ENCODE results near the gene NUP98.

Gene NUP98

GRCh38 chr11:3797329-3798090 lies at the start of gene NUP98:
TSS of gene NUP98 (minus strand) at chr11:3797554. CDS start at chr11:3782117, 15,437 bp downstream.
- Mint-ChIP-seq H3K4me1 (peaks cover 32% of the 10 kb centered on the region), H3K27ac (peak within 1 kb of the TSS; percentile 89), H3K9me3 (no peaks in the 10 kb centered on the region), H3K27me3 (no peaks in the 10 kb centered on the region), H3K4me3 (peak within 1 kb of the TSS; percentile 88), H3K36me3 (peaks cover 12% of the 10 kb centered on the region)
- ATAC-seq, result peak; percentile 98

- no peak for ATAC-seq
- Mint-ChIP-seq H3K9me3 (no peaks in the 10 kb centered on the region), H3K4me3 (no peak overlapping the region), H3K4me1 (peaks cover 8% of the 10 kb centered on the region), H3K36me3 (no peaks in the 10 kb centered on the region), H3K27me3 (no peaks in the 10 kb centered on the region), H3K27ac (peak overlapping the region; percentile 31)
These were observed 48.3 kb upstream of the NUP98 start for GRCh38 chr11:3845670-3846069.

GRCh38 chr11:3845246-3845645 lies 47.9 kb upstream of the NUP98 start:
- H3K4me3 Mint-ChIP-seq, result no peak overlapping the region
- no peaks in the 10 kb centered on the region for H3K9me3 Mint-ChIP-seq
- H3K27me3 Mint-ChIP-seq, result no peaks in the 10 kb centered on the region
- peaks cover 8% of the 10 kb centered on the region for H3K4me1 Mint-ChIP-seq
- H3K27ac Mint-ChIP-seq, result no peak overlapping the region
- no peaks in the 10 kb centered on the region for H3K36me3 Mint-ChIP-seq
- no peak for ATAC-seq

- no peak overlapping the region for H3K4me3 Mint-ChIP-seq
- H3K36me3 Mint-ChIP-seq, result peaks cover 16% of the 10 kb centered on the region
- no peak for ATAC-seq
- no peaks in the 10 kb centered on the region for H3K27me3 Mint-ChIP-seq
- H3K27ac Mint-ChIP-seq, result no peak overlapping the region
- peaks cover 18% of the 10 kb centered on the region for H3K4me1 Mint-ChIP-seq
- H3K9me3 Mint-ChIP-seq, result no peaks in the 10 kb centered on the region
These were observed 46.0 kb upstream of the NUP98 start for GRCh38 chr11:3843326-3843725.

- ATAC-seq, result no peak
- H3K4me1 Mint-ChIP-seq, result peaks cover 33% of the 10 kb centered on the region
- peak overlapping the region; percentile 87 for H3K27ac Mint-ChIP-seq
- peaks cover 21% of the 10 kb centered on the region for H3K36me3 Mint-ChIP-seq
- peak overlapping the region; percentile 75 for H3K4me3 Mint-ChIP-seq
- no peaks in the 10 kb centered on the region for H3K27me3 Mint-ChIP-seq
- H3K9me3 Mint-ChIP-seq, result no peaks in the 10 kb centered on the region
These were observed 44.3 kb upstream of the NUP98 start for GRCh38 chr11:3841426-3842350.

GRCh38 chr11:3840870-3841425 lies 43.6 kb upstream of the NUP98 start, which contains the start of gene RHOG:
TSS of gene RHOG (minus strand) at chr11:3840959. CDS start at chr11:3828138, 12,821 bp downstream.
- no peaks in the 10 kb centered on the region for H3K9me3 Mint-ChIP-seq
- H3K36me3 Mint-ChIP-seq, result peaks cover 21% of the 10 kb centered on the region
- peak within 1 kb of the TSS; percentile 87 for H3K27ac Mint-ChIP-seq
- no peaks in the 10 kb centered on the region for H3K27me3 Mint-ChIP-seq
- H3K4me3 Mint-ChIP-seq, result peak within 1 kb of the TSS; percentile 84
- ATAC-seq, result peak; percentile 93
- H3K4me1 Mint-ChIP-seq, result peaks cover 34% of the 10 kb centered on the region

GRCh38 chr11:3840004-3840869 lies 42.9 kb upstream of the NUP98 start:
- ATAC-seq, result peak; percentile 0
- H3K9me3 Mint-ChIP-seq, result no peaks in the 10 kb centered on the region
- H3K4me1 Mint-ChIP-seq, result peaks cover 41% of the 10 kb centered on the region
- peak overlapping the region; percentile 87 for H3K27ac Mint-ChIP-seq
- no peaks in the 10 kb centered on the region for H3K27me3 Mint-ChIP-seq
- peak overlapping the region; percentile 84 for H3K4me3 Mint-ChIP-seq
- H3K36me3 Mint-ChIP-seq, result peaks cover 28% of the 10 kb centered on the region

GRCh38 chr11:3838504-3838903 lies 41.1 kb upstream of the NUP98 start:
- H3K36me3 Mint-ChIP-seq, result peaks cover 45% of the 10 kb centered on the region
- H3K4me1 Mint-ChIP-seq, result peaks cover 58% of the 10 kb centered on the region

GRCh38 chr11:3837793-3838192 lies 40.4 kb upstream of the NUP98 start:
- no peak for ATAC-seq
- H3K4me3 Mint-ChIP-seq, result peak overlapping the region; percentile 84
- H3K9me3 Mint-ChIP-seq, result no peaks in the 10 kb centered on the region
- H3K36me3 Mint-ChIP-seq, result peaks cover 50% of the 10 kb centered on the region
- H3K4me1 Mint-ChIP-seq, result peaks cover 65% of the 10 kb centered on the region
- H3K27me3 Mint-ChIP-seq, result no peaks in the 10 kb centered on the region
- peak overlapping the region; percentile 87 for H3K27ac Mint-ChIP-seq

More at GRCh38 chr11:3838504-3838903, 41.1 kb upstream of the NUP98 start:
- H3K9me3 Mint-ChIP-seq, result no peaks in the 10 kb centered on the region
- H3K4me3 Mint-ChIP-seq, result peak overlapping the region; percentile 84
- H3K27ac Mint-ChIP-seq, result peak overlapping the region; percentile 87
- H3K27me3 Mint-ChIP-seq, result no peaks in the 10 kb centered on the region
- ATAC-seq, result no peak

GRCh38 chr11:3836903-3837302 lies 39.5 kb upstream of the NUP98 start:
- peaks cover 51% of the 10 kb centered on the region for H3K36me3 Mint-ChIP-seq
- H3K4me1 Mint-ChIP-seq, result peaks cover 74% of the 10 kb centered on the region
- H3K27ac Mint-ChIP-seq, result peak overlapping the region; percentile 87
- no peaks in the 10 kb centered on the region for H3K9me3 Mint-ChIP-seq
- no peak for ATAC-seq
- peak overlapping the region; percentile 84 for H3K4me3 Mint-ChIP-seq
- H3K27me3 Mint-ChIP-seq, result no peaks in the 10 kb centered on the region

- Mint-ChIP-seq H3K27ac (peak overlapping the region; percentile 85), H3K4me3 (peak overlapping the region; percentile 76), H3K36me3 (peaks cover 63% of the 10 kb centered on the region), H3K4me1 (peaks cover 86% of the 10 kb centered on the region), H3K9me3 (no peaks in the 10 kb centered on the region), H3K27me3 (no peaks in the 10 kb centered on the region)
- no peak for ATAC-seq
These were observed 38.4 kb upstream of the NUP98 start for GRCh38 chr11:3835751-3836150.

- no peaks in the 10 kb centered on the region for H3K27me3 Mint-ChIP-seq
- ATAC-seq, result no peak
- peak overlapping the region; percentile 85 for H3K27ac Mint-ChIP-seq
- no peaks in the 10 kb centered on the region for H3K9me3 Mint-ChIP-seq
- peaks cover 62% of the 10 kb centered on the region for H3K36me3 Mint-ChIP-seq
- peak overlapping the region; percentile 76 for H3K4me3 Mint-ChIP-seq
- peaks cover 85% of the 10 kb centered on the region for H3K4me1 Mint-ChIP-seq
These were observed 37.5 kb upstream of the NUP98 start for GRCh38 chr11:3834664-3835461.

GRCh38 chr11:3834349-3834663 lies 37.0 kb upstream of the NUP98 start:
- peak overlapping the region; percentile 85 for H3K27ac Mint-ChIP-seq
- no peaks in the 10 kb centered on the region for H3K27me3 Mint-ChIP-seq
- no peak for ATAC-seq
- no peaks in the 10 kb centered on the region for H3K9me3 Mint-ChIP-seq
- peaks cover 80% of the 10 kb centered on the region for H3K4me1 Mint-ChIP-seq
- H3K4me3 Mint-ChIP-seq, result peak overlapping the region; percentile 76
- H3K36me3 Mint-ChIP-seq, result peaks cover 57% of the 10 kb centered on the region

- H3K4me3 Mint-ChIP-seq, result no peak overlapping the region
- no peaks in the 10 kb centered on the region for H3K9me3 Mint-ChIP-seq
- peaks cover 50% of the 10 kb centered on the region for H3K36me3 Mint-ChIP-seq
- no peak for ATAC-seq
- H3K27me3 Mint-ChIP-seq, result no peaks in the 10 kb centered on the region
- H3K4me1 Mint-ChIP-seq, result peaks cover 71% of the 10 kb centered on the region
- H3K27ac Mint-ChIP-seq, result peak overlapping the region; percentile 85
These were observed 36.1 kb upstream of the NUP98 start for GRCh38 chr11:3833449-3833848.
